ENCODE data around the gene EOLA1.

DNA sequence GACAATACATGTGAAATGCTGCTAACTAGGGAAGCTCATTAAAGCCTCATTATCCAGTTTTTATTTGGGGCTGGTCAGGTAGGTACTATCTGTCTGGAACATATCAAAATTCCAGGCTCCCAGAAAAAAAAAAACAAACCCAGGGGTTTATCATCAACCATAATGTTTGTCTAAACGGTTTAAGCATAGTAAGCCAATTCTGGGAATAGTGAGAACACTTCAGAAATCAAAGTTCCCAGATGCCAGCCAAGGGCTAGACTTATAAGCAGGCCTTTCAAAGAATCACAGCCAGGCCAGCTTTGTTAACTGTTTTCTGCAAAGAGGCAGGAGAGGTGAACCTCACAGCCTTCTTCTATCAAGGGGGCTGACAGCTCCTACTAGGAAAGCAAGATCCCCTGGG is 43.8 kb upstream of the EOLA1 start:
- TF ChIP-seq ELF4 (IDR thresholded peaks at IDR 0.05) (no peak), SP1 (IDR thresholded peaks at IDR 0.05) (no peak), FOXM1 (IDR thresholded peaks at IDR 0.05; ENCODE audit: borderline replicate concordance) (no peak), TARDBP (IDR thresholded peaks at IDR 0.05) (no peak), NFRKB (IDR thresholded peaks at IDR 0.05) (no peak), ARNT (IDR thresholded peaks at IDR 0.05) (no peak), BHLHE40 (IDR thresholded peaks at IDR 0.05; ENCODE audit: borderline replicate concordance) (no peak)

Measured in HEK293T (cell line).